Left lung (tissue), 10 donors: Measurements from ENCODE around the gene TCTN2. TPM values are rescaled to one million over a fixed set of nuclear protein-coding genes. Genes with fewer than 3 reads are reported as not detected.

Source experiments
- ATAC-seq: fragments of 200-7000 bp; cut with Tn5 transposase; one replicate; pipeline ENCODE4 v1.9.1; 2020; ENCODE audit warnings: moderate library complexity
- DNase-seq, 4 donors: peaks; one replicate each; pipeline ENCODE4 v3.0.0-alpha.2; 2013 to 2020
- H3K27ac ChIP-seq, 2 donors: fragments of 200-600 bp; sonication (generic) in 1 of 2; one replicate each; pipeline versions ENCODE4 v1.5.0 to v1.8.0; 2020 to 2021
- H3K27me3 ChIP-seq, 2 donors: fragments of 200-600 bp; sonication (generic) in 1 of 2; one replicate each; pipeline versions ENCODE4 v1.5.0 to v1.8.0; 2020 to 2021
- H3K36me3 ChIP-seq, 2 donors: fragments of 200-600 bp; sonication (generic) in 1 of 2; one replicate each; pipeline versions ENCODE4 v1.5.0 to v1.8.0; 2020 to 2021
- H3K4me1 ChIP-seq, 2 donors: fragments of 200-600 bp; one replicate each; pipeline ENCODE4 v1.8.0; 2021
- H3K4me3 ChIP-seq, 2 donors: fragments of 200-600 bp; sonication (generic) in 1 of 2; one replicate each; pipeline versions ENCODE4 v1.5.0 to v1.8.0; 2020 to 2021; ENCODE audit warnings: mild to moderate bottlenecking in 1 of 2
- H3K9me3 ChIP-seq, 2 donors: fragments of 200-600 bp; sonication (generic) in 1 of 2; one replicate each; pipeline versions ENCODE4 v1.5.0 to v1.8.0; 2020 to 2021
- CTCF ChIP-seq, 2 donors: fragments of 200-600 bp; sonication (generic) in 1 of 2; IDR thresholded peaks; one replicate each; pipeline versions ENCODE4 v1.5.0 to v1.8.0; 2021; ENCODE audit warnings: antibody characterized with exemption in 2 of 2
- intact Hi-C, 2 donors: fragments of 100-400 bp; cut with DNase I; formaldehyde crosslinking; loops; one replicate each; pipeline versions ENCODE4 v1.11.2 to v1.14.2; 2022
- polyA plus RNA-seq, 6 donors: library from polyadenylated mRNA; unstranded; fragments of 120-200 nt; gene quantifications; one replicate each; pipeline ENCODE4 v1.2.1, GENCODE V29; 2013; ENCODE audit not compliant: insufficient read length in 6 of 6
- total RNA-seq, 2 donors: library from RNA; stranded (reverse); fragmentation: NEBNext Ultra II Directional; extraction: Animal tissue kit (Norgen Biotek cat#: 25700); gene quantifications; one replicate each; pipeline ENCODE4 v1.2.1, GENCODE V29; 2021
- donor health status: DM: no; HTN: yes; CAD: no.
- donor health status: DM: no; HTN: no; CAD: no.

TCTN2 gene
- total and polyA plus RNA-seq, 8 donors = 11.0 to 30.2 (median 24.6) TPM

GRCh38 chr12:123655420-123655819 is 15.5 kb upstream of the TCTN2 start:
- ATAC-seq (no peak), DNase-seq (no peak)
- Histone ChIP-seq H3K27me3 (no peaks in the 10 kb centered on the region), H3K4me3 (no peak overlapping the region), H3K4me1 (no peaks in the 10 kb centered on the region), H3K9me3 (no peaks in the 10 kb centered on the region), H3K27ac (no peak overlapping the region), H3K36me3 (peaks cover 0 to 76% of the 10 kb centered on the region in 2 donors)
- intact Hi-C loops = no loop called here
- TF ChIP-seq CTCF (IDR thresholded peaks at IDR 0.05) = no peak

- H3K36me3 ChIP-seq = peaks cover 0 to 67% of the 10 kb centered on the region in 2 donors
- intact Hi-C loops = no loop called here
- no peaks in the 10 kb centered on the region for H3K4me1 ChIP-seq
- no peak overlapping the region for H3K4me3 ChIP-seq
- ATAC-seq (no peak), DNase-seq (no peak)
- no peaks in the 10 kb centered on the region for H3K27me3 ChIP-seq
- no peaks in the 10 kb centered on the region for H3K9me3 ChIP-seq
- no peak overlapping the region for H3K27ac ChIP-seq
- no peak for TF ChIP-seq CTCF (IDR thresholded peaks at IDR 0.05)
Measured at GRCh38 chr12:123656392-123656791, 14.5 kb upstream of the TCTN2 start.

- no peak for ATAC-seq
- intact Hi-C loops = no loop called here
- no peak for DNase-seq
- H3K36me3 ChIP-seq = peaks cover 0 to 58% of the 10 kb centered on the region in 2 donors
- H3K27ac ChIP-seq = no peak overlapping the region
- no peaks in the 10 kb centered on the region for H3K27me3 ChIP-seq
- no peaks in the 10 kb centered on the region for H3K9me3 ChIP-seq
- no peak overlapping the region for H3K4me3 ChIP-seq
- no peaks in the 10 kb centered on the region for H3K4me1 ChIP-seq
- no peak for TF ChIP-seq CTCF (IDR thresholded peaks at IDR 0.05)
Measured at GRCh38 chr12:123657211-123657610, 13.7 kb upstream of the TCTN2 start.

- Histone ChIP-seq H3K9me3 (no peaks in the 10 kb centered on the region), H3K4me1 (no peaks in the 10 kb centered on the region), H3K4me3 (no peak overlapping the region), H3K36me3 (peaks cover 0 to 57% of the 10 kb centered on the region in 2 donors), H3K27ac (peak overlapping the region; percentile 1 to 40), H3K27me3 (no peaks in the 10 kb centered on the region)
- DNase-seq = no peak
- ATAC-seq = peak; percentile 40
- TF ChIP-seq CTCF (IDR thresholded peaks at IDR 0.05) = no peak
- intact Hi-C loops = no loop called here
Measured at GRCh38 chr12:123659996-123660727, 10.8 kb upstream of the TCTN2 start.

GRCh38 chr12:123667771-123668170 is 3.1 kb upstream of the TCTN2 start:
- ATAC-seq (no peak), DNase-seq (no peak)
- Histone ChIP-seq H3K27ac (no peak overlapping the region), H3K9me3 (no peaks in the 10 kb centered on the region), H3K4me3 (no peak overlapping the region), H3K36me3 (peaks cover 0 to 14% of the 10 kb centered on the region in 2 donors), H3K27me3 (no peaks in the 10 kb centered on the region), H3K4me1 (peaks cover 9 to 10% of the 10 kb centered on the region in 2 donors)
- intact Hi-C loops = no loop called here
- no peak for TF ChIP-seq CTCF (IDR thresholded peaks at IDR 0.05)
